ENCODE measurements around the gene TMEM60.
"Not testable (repeated sequence)": the region's sequence is repeated elsewhere in the genome, so short reads cannot be mapped to it uniquely, and the experiment has no call there.

Gene TMEM60

GRCh38 chr7:77811516-77812289, 13.5 kb upstream of the TMEM60 start:
- DNase-seq = peak in 1 of 58 donors; percentile 7

GRCh38 chr7:77808517-77808916, 10.3 kb upstream of the TMEM60 start:
- DNase-seq = no peak

GRCh38 chr7:77806425-77806824, 8.2 kb upstream of the TMEM60 start:
- DNase-seq = no peak

GRCh38 chr7:77802557-77803405, 4.5 kb upstream of the TMEM60 start:
- DNase-seq = no peak

- DNase-seq = no peak
Measured at GRCh38 chr7:77800730-77801129, 2.5 kb upstream of the TMEM60 start.

GRCh38 chr7:77800158-77800557, 1.9 kb upstream of the TMEM60 start:
- DNase-seq = no peak

GRCh38 chr7:77799078-77799964, 1.1 kb upstream of the TMEM60 start:
- peak in 45 of 58 donors; percentile 12 to 64 (median 42) for DNase-seq

GRCh38 chr7:77797734-77798393, 370 bp downstream of the TMEM60 start:
- peak in 29 of 58 donors; percentile 37 to 84 (median 57) for DNase-seq

- peak in 1 of 58 donors; percentile 2 for DNase-seq
Measured at GRCh38 chr7:77796960-77797359, 1.3 kb downstream of the TMEM60 start.

GRCh38 chr7:77796109-77796508, 2.1 kb downstream of the TMEM60 start:
- DNase-seq = no peak

- no peak for DNase-seq
Measured at GRCh38 chr7:77794000-77794399, 4.2 kb downstream of the TMEM60 start.

GRCh38 chr7:77791956-77792355, 6.3 kb downstream of the TMEM60 start:
- no peak for DNase-seq

GRCh38 chr7:77791336-77791735, 6.9 kb downstream of the TMEM60 start:
- DNase-seq = no peak

GRCh38 chr7:77788327-77788902, 9.8 kb downstream of the TMEM60 start:
- no peak for DNase-seq

- DNase-seq = no peak
Measured at GRCh38 chr7:77786741-77787140, 11.5 kb downstream of the TMEM60 start.

GRCh38 chr7:77786018-77786417, 12.2 kb downstream of the TMEM60 start:
- no peak for DNase-seq

GRCh38 chr7:77784426-77784825, 13.8 kb downstream of the TMEM60 start:
- not testable (repeated sequence) for DNase-seq

- DNase-seq = no peak
Measured at GRCh38 chr7:77783545-77783944, 14.7 kb downstream of the TMEM60 start.

- DNase-seq = no peak
Measured at GRCh38 chr7:77783111-77783510, 15.1 kb downstream of the TMEM60 start.

- no peak for DNase-seq
Measured at GRCh38 chr7:77782383-77782782, 15.9 kb downstream of the TMEM60 start.
